Tibial nerve (tissue), 4 donors: ENCODE data around the gene CAMK2N2. TPM values are rescaled to one million over a fixed set of nuclear protein-coding genes. Genes with fewer than 3 reads are reported as not detected.

Experiments used
- DNase-seq, 2 donors: peaks; one replicate each; pipeline ENCODE4 v3.0.0-alpha.2; 2019; ENCODE audit warnings: low spot score in 2 of 2
- H3K27ac ChIP-seq, 4 donors: fragments of 200-600 bp; sonication (generic) in 3 of 4; one replicate each; pipeline ENCODE4 v1.5.1; 2017 to 2019; ENCODE audit warnings: mild to moderate bottlenecking in 1 of 4
- H3K27me3 ChIP-seq, 2 donors: fragments of 200-600 bp; sonication (generic) in 1 of 2; one replicate each; pipeline versions ENCODE4 v1.5.1 to v1.6.0; 2017 to 2019
- H3K36me3 ChIP-seq, 3 donors: fragments of 200-600 bp; sonication (generic); one replicate each; pipeline ENCODE4 v1.5.1; 2018 to 2019
- H3K4me1 ChIP-seq, 4 donors: fragments of 200-600 bp; sonication (generic) in 3 of 4; one replicate each; pipeline ENCODE4 v1.5.1; 2017 to 2019
- H3K4me3 ChIP-seq, 4 donors: fragments of 200-600 bp; sonication (generic) in 3 of 4; one replicate each; pipeline ENCODE4 v1.5.1; 2017 to 2019; ENCODE audit warnings: mild to moderate bottlenecking in 1 of 4, moderate library complexity in 1 of 4
- H3K9me3 ChIP-seq, 4 donors: fragments of 200-600 bp; sonication (generic) in 3 of 4; one replicate each; pipeline ENCODE4 v1.5.1; 2017 to 2019
- EP300 ChIP-seq, 2 donors: sonication (generic); formaldehyde crosslinking; IDR thresholded peaks; one replicate each; pipeline ENCODE4 v1.6.1; 2017; ENCODE audit warnings: antibody characterized with exemption in 2 of 2, mild to moderate bottlenecking in 1 of 2
- POLR2A ChIP-seq, 2 donors: fragments of 450-650 bp; IDR thresholded peaks; one replicate each; pipeline ENCODE4 v1.6.1; 2017; ENCODE audit warnings: antibody characterized with exemption in 2 of 2, mild to moderate bottlenecking in 2 of 2, moderate library complexity in 2 of 2
- WGBS, 2 donors: methylation state at CpG; one replicate each; pipeline ENCODE4 v1.1.5; 2018; 5-methylcytosine and 5-hydroxymethylcytosine counted together
- total RNA-seq, 4 donors: library from RNA; depleted of rRNA; stranded (reverse); fragments of >200 nt; gene quantifications; one replicate each; pipeline ENCODE4 v1.1.0, GENCODE V29; 2016
- TF ChIP-seq, protein P1 (sequence below), 5 experiments: fragments of 200-600 bp in 3 of 5; fragments of 450-650 bp in 2 of 5; sonication (generic) in 3 of 5; IDR thresholded peaks; one replicate each; pipeline ENCODE4 v1.5.1; 2016 to 2019; ENCODE audit warnings: antibody characterized with exemption in 5 of 5, mild to moderate bottlenecking in 3 of 5, moderate library complexity in 2 of 5

CAMK2N2 gene
- total RNA-seq, 4 donors from 2014 or later = not detected

DNA sequence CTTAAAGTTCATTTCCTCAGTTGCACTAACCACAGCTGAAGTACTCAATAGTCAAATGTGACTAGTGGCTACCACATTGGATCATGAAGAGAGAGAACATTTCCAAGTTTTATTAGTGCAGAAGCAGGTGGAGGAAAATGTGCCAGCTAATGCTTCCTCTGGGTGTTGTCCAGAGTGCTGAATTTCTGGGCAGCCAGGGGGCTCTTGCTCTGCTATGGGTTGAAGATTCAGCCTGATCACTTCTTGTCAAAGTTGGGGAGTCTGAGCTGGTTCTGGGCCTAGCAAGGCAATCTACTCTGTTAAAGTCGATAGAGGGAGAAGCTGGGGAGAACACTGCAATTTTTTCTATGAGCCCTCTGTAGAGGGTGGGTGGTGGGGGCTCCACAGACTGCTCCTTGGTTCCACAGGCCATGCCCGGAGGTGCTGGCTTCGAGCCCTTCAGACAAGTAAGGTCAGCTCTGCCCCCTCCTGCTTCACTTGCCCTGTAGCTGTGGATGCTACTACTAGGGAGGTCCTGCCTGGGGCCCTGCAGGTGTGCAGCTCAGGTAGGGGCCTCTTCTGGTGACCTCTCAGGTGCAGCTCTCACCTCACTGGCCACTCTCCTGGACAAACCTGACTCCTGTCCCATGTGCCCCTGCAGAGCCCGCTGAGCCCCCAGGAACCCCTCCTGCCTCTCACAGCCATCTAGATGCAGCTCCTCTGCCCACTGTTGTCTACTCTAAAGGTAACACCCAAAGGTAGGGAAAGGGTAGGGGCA lies 20.8 kb downstream of the CAMK2N2 start:
- no peak overlapping the region for H3K27ac ChIP-seq
- H3K4me3 ChIP-seq = no peak overlapping the region
- peaks cover 0 to 43% (median 15%) of the 10 kb centered on the region in 3 donors for H3K36me3 ChIP-seq
- H3K27me3 ChIP-seq = peaks cover 0 to 7% of the 10 kb centered on the region in 2 donors
- H3K4me1 ChIP-seq = peaks cover 0 to 10% (median 0%) of the 10 kb centered on the region in 4 donors
- TF ChIP-seq POLR2A (IDR thresholded peaks at IDR 0.05) (no peak), EP300 (IDR thresholded peaks at IDR 0.05) (no peak)
- TF ChIP-seq, protein P1, sequence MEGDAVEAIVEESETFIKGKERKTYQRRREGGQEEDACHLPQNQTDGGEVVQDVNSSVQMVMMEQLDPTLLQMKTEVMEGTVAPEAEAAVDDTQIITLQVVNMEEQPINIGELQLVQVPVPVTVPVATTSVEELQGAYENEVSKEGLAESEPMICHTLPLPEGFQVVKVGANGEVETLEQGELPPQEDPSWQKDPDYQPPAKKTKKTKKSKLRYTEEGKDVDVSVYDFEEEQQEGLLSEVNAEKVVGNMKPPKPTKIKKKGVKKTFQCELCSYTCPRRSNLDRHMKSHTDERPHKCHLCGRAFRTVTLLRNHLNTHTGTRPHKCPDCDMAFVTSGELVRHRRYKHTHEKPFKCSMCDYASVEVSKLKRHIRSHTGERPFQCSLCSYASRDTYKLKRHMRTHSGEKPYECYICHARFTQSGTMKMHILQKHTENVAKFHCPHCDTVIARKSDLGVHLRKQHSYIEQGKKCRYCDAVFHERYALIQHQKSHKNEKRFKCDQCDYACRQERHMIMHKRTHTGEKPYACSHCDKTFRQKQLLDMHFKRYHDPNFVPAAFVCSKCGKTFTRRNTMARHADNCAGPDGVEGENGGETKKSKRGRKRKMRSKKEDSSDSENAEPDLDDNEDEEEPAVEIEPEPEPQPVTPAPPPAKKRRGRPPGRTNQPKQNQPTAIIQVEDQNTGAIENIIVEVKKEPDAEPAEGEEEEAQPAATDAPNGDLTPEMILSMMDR (IDR thresholded peaks at IDR 0.05) = no peak
- 71 to 83% methylated on average over 3 to 4 of the region's 4 CpGs for WGBS, 2 donors
- H3K9me3 ChIP-seq = no peaks in the 10 kb centered on the region
- no peak for DNase-seq

DNA sequence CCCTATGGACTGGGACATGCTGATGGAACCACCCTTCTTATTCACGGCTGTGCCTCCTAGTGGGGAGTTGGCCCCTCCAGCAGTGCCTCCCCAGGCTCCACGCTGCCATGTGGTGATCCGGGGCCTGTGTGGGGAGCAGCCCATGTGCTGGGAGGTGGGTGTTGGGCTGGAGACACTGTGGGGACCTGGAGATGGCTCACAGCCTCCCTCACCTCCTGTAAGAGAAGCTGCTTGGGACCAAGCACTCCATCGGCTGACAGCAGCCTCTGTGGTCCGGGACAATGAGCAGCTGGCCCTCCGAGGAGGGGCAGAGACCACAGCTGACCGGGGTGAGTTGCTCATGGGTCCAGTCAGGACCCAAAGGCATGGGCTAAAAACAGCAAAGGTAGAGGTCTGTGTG lies 21.6 kb downstream of the CAMK2N2 start:
- no peak for DNase-seq
- 68 to 79% methylated on average over 7 of the region's 7 CpGs for WGBS, 2 donors
- H3K4me3 ChIP-seq = no peak overlapping the region
- TF ChIP-seq, protein P1 (IDR thresholded peaks at IDR 0.05) = no peak
- TF ChIP-seq EP300 (IDR thresholded peaks at IDR 0.05) (no peak), POLR2A (IDR thresholded peaks at IDR 0.05) (no peak)
- H3K36me3 ChIP-seq = peaks cover 0 to 34% (median 15%) of the 10 kb centered on the region in 3 donors
- no peak overlapping the region for H3K27ac ChIP-seq
- H3K9me3 ChIP-seq = no peaks in the 10 kb centered on the region
- H3K4me1 ChIP-seq = peaks cover 0 to 10% (median 0%) of the 10 kb centered on the region in 4 donors
- peaks cover 0 to 8% of the 10 kb centered on the region in 2 donors for H3K27me3 ChIP-seq

DNA sequence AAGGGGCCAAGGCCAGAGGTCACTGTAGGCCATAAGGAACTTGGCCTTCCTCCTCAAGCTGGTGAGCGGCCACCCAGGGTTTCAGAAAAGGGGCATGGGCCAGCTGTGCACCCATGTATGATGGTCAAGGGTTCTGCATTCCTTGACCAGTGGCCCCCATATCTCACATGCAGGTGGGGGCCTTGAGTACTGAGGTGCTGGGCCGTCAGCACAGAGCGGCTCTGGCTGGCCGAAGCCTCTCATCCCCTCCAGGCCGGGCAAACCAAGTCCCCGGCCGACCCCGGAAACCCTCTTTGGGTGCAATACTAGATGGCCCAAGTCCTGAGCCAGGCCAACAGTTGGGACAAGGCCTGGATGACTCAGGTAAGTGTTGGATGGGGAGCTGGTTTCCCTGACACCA lies 22.1 kb downstream of the CAMK2N2 start:
- TF ChIP-seq EP300 (IDR thresholded peaks at IDR 0.05) (no peak), POLR2A (IDR thresholded peaks at IDR 0.05) (no peak)
- TF ChIP-seq, protein P1 (IDR thresholded peaks at IDR 0.05) = no peak
- Histone ChIP-seq H3K4me1 (peaks cover 0 to 10% (median 0%) of the 10 kb centered on the region in 4 donors), H3K36me3 (peaks cover 0 to 29% (median 15%) of the 10 kb centered on the region in 3 donors), H3K9me3 (no peaks in the 10 kb centered on the region), H3K27me3 (peaks cover 0 to 12% of the 10 kb centered on the region in 2 donors), H3K27ac (no peak overlapping the region), H3K4me3 (no peak overlapping the region)
- DNase-seq = no peak
- 83 to 91% methylated on average over 8 of the region's 8 CpGs for WGBS, 2 donors

DNA sequence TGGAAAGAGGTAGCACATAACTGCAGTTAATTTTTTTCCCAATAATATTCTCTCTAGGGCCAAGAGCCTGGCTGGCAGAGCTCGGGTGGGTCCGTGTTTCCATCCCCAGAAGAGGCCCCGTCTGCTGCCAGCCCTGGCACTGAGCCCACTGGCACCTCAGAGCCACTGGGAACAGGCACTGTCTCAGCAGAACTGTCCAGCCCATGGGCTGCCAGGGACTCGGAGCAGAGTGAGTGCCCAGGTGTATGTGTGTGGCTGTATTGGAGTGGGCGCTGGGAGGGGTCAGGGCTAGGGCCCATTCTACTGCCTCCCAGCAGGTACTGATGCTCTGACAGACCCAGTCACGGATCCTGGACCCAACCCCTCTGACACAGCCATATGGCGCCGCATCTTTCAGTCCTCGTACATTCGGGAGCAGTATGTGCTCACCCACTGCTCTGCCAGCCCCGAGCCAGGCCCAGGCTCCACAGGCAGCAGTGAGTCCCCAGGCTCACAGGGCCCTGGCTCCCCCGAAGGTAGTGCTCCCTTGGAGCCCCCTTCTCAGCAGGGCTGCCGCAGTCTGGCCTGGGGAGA lies 23.0 kb downstream of the CAMK2N2 start:
- DNase-seq = no peak
- TF ChIP-seq, protein P1 (IDR thresholded peaks at IDR 0.05) = no peak
- TF ChIP-seq EP300 (IDR thresholded peaks at IDR 0.05) (no peak), POLR2A (IDR thresholded peaks at IDR 0.05) (no peak)
- H3K9me3 ChIP-seq = no peaks in the 10 kb centered on the region
- peaks cover 0 to 21% of the 10 kb centered on the region in 2 donors for H3K27me3 ChIP-seq
- peaks cover 0 to 10% (median 0%) of the 10 kb centered on the region in 4 donors for H3K4me1 ChIP-seq
- no peak overlapping the region for H3K27ac ChIP-seq
- no peak overlapping the region for H3K4me3 ChIP-seq
- peaks cover 0 to 20% (median 7%) of the 10 kb centered on the region in 3 donors for H3K36me3 ChIP-seq
- WGBS, 2 donors = 61 to 65% methylated on average over 10 to 11 of the region's 13 CpGs

DNA sequence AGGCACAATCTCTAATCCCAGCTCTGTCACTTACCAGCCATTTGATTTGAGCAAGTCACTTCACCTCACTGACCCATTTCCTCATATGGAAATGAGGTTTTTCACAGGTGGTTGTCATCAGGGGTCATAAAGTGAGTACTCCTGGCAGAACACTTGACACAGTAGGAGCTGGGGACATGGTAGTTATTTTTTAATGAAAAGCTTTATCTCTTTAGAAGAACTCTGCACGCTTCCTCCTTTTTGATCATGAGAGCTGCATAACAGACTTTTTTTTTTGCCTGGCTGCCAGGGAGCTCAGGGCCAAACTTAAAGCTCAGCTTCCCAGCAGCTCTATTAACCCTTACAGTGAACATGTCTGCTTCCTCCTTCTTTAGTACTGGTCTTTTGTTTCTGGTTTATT lies 23.5 kb downstream of the CAMK2N2 start:
- 28 to 42% methylated on average over 1 of the region's 1 CpG for WGBS, 2 donors
- peaks cover 0 to 26% of the 10 kb centered on the region in 2 donors for H3K27me3 ChIP-seq
- TF ChIP-seq, protein P1 (IDR thresholded peaks at IDR 0.05) = no peak
- TF ChIP-seq POLR2A (IDR thresholded peaks at IDR 0.05) = no peak
- TF ChIP-seq EP300 (IDR thresholded peaks at IDR 0.05) = no peak

More for the DNA sequence above, 23.5 kb downstream of the CAMK2N2 start:
- Histone ChIP-seq H3K4me1 (peaks cover 0 to 10% (median 0%) of the 10 kb centered on the region in 4 donors), H3K36me3 (peaks cover 0 to 15% (median 6%) of the 10 kb centered on the region in 3 donors), H3K9me3 (no peaks in the 10 kb centered on the region), H3K4me3 (no peak overlapping the region), H3K27ac (no peak overlapping the region)
- no peak for DNase-seq
